Trophoblast cell (in vitro differentiated cells and primary cell): ENCODE measurements around the gene CCDC28B.
A peak's percentile ranks its signal among the peaks of the same experiment; 100 is the strongest.

Experiments used
- DNase-seq, 2 donors: peaks; one replicate each; pipeline ENCODE4 v3.0.0-alpha.2; 2016
- H2AFZ ChIP-seq: 2 replicates; pipeline ENCODE4 v1.6.1; 2013; ENCODE audit warnings: low read length, moderate library complexity, mild to moderate bottlenecking; ENCODE audit not compliant: insufficient read depth, poor library complexity
- H2AK5ac ChIP-seq: 2 replicates; pipeline ENCODE4 v1.6.1; 2013; ENCODE audit warnings: mild to moderate bottlenecking, low read length
- H2BK120ac ChIP-seq: 2 replicates; pipeline ENCODE4 v1.6.1; 2013; ENCODE audit warnings: low read length, mild to moderate bottlenecking, moderate library complexity; ENCODE audit not compliant: insufficient read depth, poor library complexity
- H2BK12ac ChIP-seq: 2 replicates; pipeline ENCODE4 v1.6.1; 2013; ENCODE audit warnings: mild to moderate bottlenecking, low read length, moderate library complexity
- H2BK5ac ChIP-seq: 2 replicates; pipeline ENCODE4 v1.6.1; 2013; ENCODE audit warnings: low read length, low read depth, moderate library complexity, mild to moderate bottlenecking; ENCODE audit not compliant: poor library complexity
- H3K14ac ChIP-seq: 2 replicates; pipeline ENCODE4 v1.6.1; 2013; ENCODE audit warnings: mild to moderate bottlenecking, low read length
- H3K18ac ChIP-seq: 2 replicates; pipeline ENCODE4 v1.6.1; 2013; ENCODE audit warnings: mild to moderate bottlenecking, low read length
- H3K23ac ChIP-seq: 2 replicates; pipeline ENCODE4 v1.6.1; 2013; ENCODE audit warnings: low read length
- H3K27ac ChIP-seq: 2 replicates; pipeline ENCODE4 v1.5.1; 2013; ENCODE audit warnings: low read depth, mild to moderate bottlenecking, inconsistent platforms, low read length, moderate library complexity
- H3K27me3 ChIP-seq: 2 replicates; pipeline ENCODE4 v1.6.1; 2013; ENCODE audit warnings: inconsistent platforms, mild to moderate bottlenecking, low read length, moderate library complexity; ENCODE audit not compliant: insufficient read depth
- H3K36me3 ChIP-seq, 2 experiments: 1 replicate in 1 of 2; 2 replicates in 1 of 2; pipeline ENCODE4 v1.6.1; 2013; ENCODE audit warnings: low read length in 2 of 2, mild to moderate bottlenecking in 2 of 2, moderate library complexity in 1 of 2; ENCODE audit not compliant: insufficient read depth in 2 of 2, control insufficient read depth in 1 of 2
- H3K4ac ChIP-seq: 2 replicates; pipeline ENCODE4 v1.6.1; 2013; ENCODE audit warnings: low read depth, mild to moderate bottlenecking, low read length, moderate library complexity
- H3K4me1 ChIP-seq, 2 experiments: 1 replicate in 1 of 2; 2 replicates in 1 of 2; pipeline ENCODE4 v1.6.1; 2013; ENCODE audit warnings: low read length in 2 of 2, mild to moderate bottlenecking in 2 of 2, moderate library complexity in 1 of 2; ENCODE audit not compliant: insufficient read depth in 2 of 2, control insufficient read depth in 1 of 2
- H3K4me2 ChIP-seq: 2 replicates; pipeline ENCODE4 v1.6.1; 2013; ENCODE audit warnings: inconsistent platforms, mild to moderate bottlenecking, low read length, moderate library complexity
- H3K4me3 ChIP-seq: 2 replicates; pipeline ENCODE4 v1.5.1; 2013; ENCODE audit warnings: mild to moderate bottlenecking, low read depth, low read length, inconsistent platforms
- H3K79me1 ChIP-seq: one replicate; pipeline ENCODE4 v1.6.1; 2013; ENCODE audit warnings: low read length
- H3K79me2 ChIP-seq: 2 replicates; pipeline ENCODE4 v1.6.1; 2013; ENCODE audit warnings: low read length, mild to moderate bottlenecking; ENCODE audit not compliant: control insufficient read depth, insufficient read depth, poor library complexity
- H3K9ac ChIP-seq: 2 replicates; pipeline ENCODE4 v1.6.1; 2013; ENCODE audit warnings: mild to moderate bottlenecking, low read length
- H3K9me3 ChIP-seq: 2 replicates; pipeline ENCODE4 v1.6.1; 2013; ENCODE audit warnings: low read depth, mild to moderate bottlenecking, control low read depth, inconsistent platforms, low read length; ENCODE audit not compliant: insufficient read depth
- H4K12ac ChIP-seq: 2 replicates; pipeline ENCODE4 v1.6.1; 2013; ENCODE audit warnings: low read depth, mild to moderate bottlenecking, low read length, moderate library complexity
- H4K8ac ChIP-seq: 2 replicates; pipeline ENCODE4 v1.6.1; 2013; ENCODE audit warnings: low read depth, mild to moderate bottlenecking, low read length, moderate library complexity
- H4K91ac ChIP-seq: one replicate; pipeline ENCODE4 v1.6.1; 2013; ENCODE audit warnings: low read depth, mild to moderate bottlenecking, low read length, moderate library complexity
- WGBS: extraction: QIAGEN DNeasy Blood & Tissue Kit; methylation state at CpG from one replicate; pipeline ENCODE4 v1.1.7; 2013; ENCODE audit warnings: missing lambda C conversion rate; ENCODE audit not compliant: insufficient read length, insufficient coverage; ENCODE audit errors: extremely low coverage; 5-methylcytosine and 5-hydroxymethylcytosine counted together

Gene CCDC28B

GRCh38 chr1:32234792-32235191 lies 34.4 kb downstream of the CCDC28B start:
- Histone ChIP-seq H3K4me1 (peaks cover 0 to 3% of the 10 kb centered on the region in 2 experiments), H3K79me1 (no peaks in the 10 kb centered on the region), H3K27ac (no peak overlapping the region), H3K14ac (no peak overlapping the region), H3K9me3 (no peaks in the 10 kb centered on the region), H3K79me2 (no peaks in the 10 kb centered on the region), H3K9ac (no peak overlapping the region), H3K4me2 (no peak overlapping the region), H2BK5ac (no peak overlapping the region), H3K36me3 (peaks cover 9 to 22% of the 10 kb centered on the region in 2 experiments), H4K8ac (no peak overlapping the region), H2AK5ac (no peak overlapping the region), H3K18ac (no peak overlapping the region), H4K12ac (no peak overlapping the region), H3K23ac (no peak overlapping the region), H4K91ac (no peak overlapping the region), H3K4ac (no peak overlapping the region), H2BK120ac (no peak overlapping the region), H3K4me3 (peak overlapping the region; percentile 19), H3K27me3 (no peaks in the 10 kb centered on the region), H2BK12ac (no peak overlapping the region), H2AFZ (no peak overlapping the region)
- WGBS = no CpG with 5 or more reads among the region's 7 CpGs
- DNase-seq = no peak

DNA sequence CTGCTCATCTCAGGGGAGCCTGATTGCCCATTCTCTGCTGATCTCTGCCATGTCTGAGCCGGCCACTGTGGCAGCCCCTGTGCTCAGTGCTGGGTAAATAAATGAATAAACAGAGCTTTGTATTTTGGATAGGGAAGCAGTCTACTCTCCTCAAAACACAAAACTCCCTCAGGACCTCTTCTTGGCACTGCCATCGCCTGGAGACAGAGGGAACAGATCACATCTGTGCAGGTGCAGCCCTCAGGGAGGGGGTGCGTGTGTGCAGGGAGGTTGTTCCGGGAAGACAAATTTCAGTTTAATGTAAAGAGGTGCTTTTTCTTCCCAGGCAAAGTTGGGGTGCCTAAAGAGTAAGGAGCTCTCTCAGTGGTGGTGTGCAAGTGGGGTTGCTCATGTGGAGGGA lies 38.9 kb downstream of the CCDC28B start:
- peaks cover 0 to 2% of the 10 kb centered on the region in 2 experiments for H3K36me3 ChIP-seq
- no peak overlapping the region for H4K12ac ChIP-seq
- no peak overlapping the region for H3K9ac ChIP-seq
- no peak overlapping the region for H3K23ac ChIP-seq
- peak overlapping the region; percentile 99 for H3K4me2 ChIP-seq
- H2BK5ac ChIP-seq = no peak overlapping the region
- H3K18ac ChIP-seq = no peak overlapping the region
- no peak overlapping the region for H4K91ac ChIP-seq
- H2BK120ac ChIP-seq = no peak overlapping the region
- no peak overlapping the region for H3K4me3 ChIP-seq
- no peak overlapping the region for H2BK12ac ChIP-seq
- no peak overlapping the region for H2AFZ ChIP-seq
- no peaks in the 10 kb centered on the region for H3K79me2 ChIP-seq
- H4K8ac ChIP-seq = no peak overlapping the region
- no peak overlapping the region for H3K14ac ChIP-seq
- H3K9me3 ChIP-seq = no peaks in the 10 kb centered on the region
- DNase-seq = no peak
- H3K79me1 ChIP-seq = no peaks in the 10 kb centered on the region
- H3K27me3 ChIP-seq = no peaks in the 10 kb centered on the region
- H3K4ac ChIP-seq = no peak overlapping the region
- H3K27ac ChIP-seq = no peak overlapping the region
- H3K4me1 ChIP-seq = peaks cover 2 to 18% of the 10 kb centered on the region in 2 experiments
- H2AK5ac ChIP-seq = no peak overlapping the region
- no CpG with 5 or more reads among the region's 4 CpGs for WGBS

GRCh38 chr1:32239790-32240139 lies 39.4 kb downstream of the CCDC28B start:
- Histone ChIP-seq H2AFZ (peak overlapping the region; percentile 88), H3K23ac (no peak overlapping the region), H4K8ac (peak overlapping the region; percentile 13), H3K9ac (no peak overlapping the region), H2BK12ac (no peak overlapping the region), H2BK5ac (no peak overlapping the region), H4K91ac (no peak overlapping the region), H3K27me3 (no peaks in the 10 kb centered on the region), H3K4me3 (peak overlapping the region; percentile 31), H3K18ac (peak overlapping the region; percentile 37), H3K4me2 (peak overlapping the region; percentile 99), H3K4ac (peak overlapping the region; percentile 17), H3K9me3 (no peaks in the 10 kb centered on the region), H3K14ac (peak overlapping the region; percentile 64), H3K36me3 (no peaks in the 10 kb centered on the region), H3K79me2 (no peaks in the 10 kb centered on the region), H2AK5ac (no peak overlapping the region), H3K27ac (no peak overlapping the region), H3K4me1 (peaks cover 2 to 18% of the 10 kb centered on the region in 2 experiments), H3K79me1 (no peaks in the 10 kb centered on the region), H4K12ac (peak overlapping the region; percentile 66), H2BK120ac (no peak overlapping the region)
- no peak for DNase-seq
- WGBS = no CpG with 5 or more reads among the region's 20 CpGs

DNA sequence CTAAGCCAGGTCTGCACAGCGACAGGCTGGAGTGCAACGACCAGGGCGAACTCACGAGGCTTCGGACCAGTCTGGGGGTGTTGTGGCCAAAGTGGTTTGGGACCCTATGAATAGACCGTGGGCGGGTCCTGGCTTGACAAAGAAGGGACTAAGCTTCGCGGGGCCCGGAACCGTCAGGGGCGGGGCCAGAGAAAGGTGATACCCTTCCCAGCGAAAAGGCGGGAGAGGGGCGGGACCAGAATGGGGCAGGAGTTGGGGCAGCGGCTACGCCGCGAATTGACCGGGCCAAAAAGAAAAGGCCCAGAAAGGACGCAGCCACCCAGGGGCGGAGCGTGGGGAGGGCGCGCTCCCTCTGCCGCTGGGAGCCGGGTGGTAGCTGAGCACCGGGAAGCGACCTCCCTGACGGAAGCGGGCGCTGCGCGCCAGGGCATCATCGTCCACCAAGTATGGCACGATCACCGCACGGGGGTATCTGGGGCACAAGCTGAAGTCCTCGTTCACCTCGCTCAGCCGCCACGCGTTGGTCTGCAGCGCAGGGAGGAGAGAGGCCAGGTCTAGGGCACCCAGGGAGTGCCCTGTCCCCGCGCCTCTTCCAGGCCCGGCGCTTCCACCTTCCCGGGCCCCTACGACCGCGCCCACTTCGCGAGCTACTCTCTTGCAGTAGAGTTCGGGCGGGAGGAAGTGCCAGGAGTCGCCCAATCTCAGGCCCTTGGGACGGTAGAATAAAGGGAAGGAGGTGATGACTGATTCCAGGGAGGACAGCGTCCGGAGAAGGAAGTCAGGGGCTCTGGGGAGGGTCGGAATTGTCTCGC lies 40.0 kb downstream of the CCDC28B start:
- no peaks in the 10 kb centered on the region for H3K9me3 ChIP-seq
- H4K8ac ChIP-seq = peak overlapping the region; percentile 34
- WGBS = no CpG with 5 or more reads among the region's 62 CpGs
- H2BK5ac ChIP-seq = no peak overlapping the region
- H3K79me1 ChIP-seq = no peaks in the 10 kb centered on the region
- no peak overlapping the region for H3K23ac ChIP-seq
- peak overlapping the region; percentile 88 for H2AFZ ChIP-seq
- peak overlapping the region; percentile 77 for H3K4me3 ChIP-seq
- H3K4me2 ChIP-seq = peak overlapping the region; percentile 99
- H2BK12ac ChIP-seq = no peak overlapping the region
- H3K4me1 ChIP-seq = peaks cover 2 to 18% of the 10 kb centered on the region in 2 experiments
- no peaks in the 10 kb centered on the region for H3K27me3 ChIP-seq
- H3K14ac ChIP-seq = peak overlapping the region; percentile 64
- no peak overlapping the region for H3K27ac ChIP-seq
- H2BK120ac ChIP-seq = no peak overlapping the region
- peak overlapping the region; percentile 17 for H3K4ac ChIP-seq
- no peaks in the 10 kb centered on the region for H3K36me3 ChIP-seq
- H3K79me2 ChIP-seq = no peaks in the 10 kb centered on the region
- peak overlapping the region; percentile 70 for H3K9ac ChIP-seq
- H4K12ac ChIP-seq = peak overlapping the region; percentile 66
- H4K91ac ChIP-seq = peak overlapping the region; percentile 13
- H3K18ac ChIP-seq = peak overlapping the region; percentile 37
- H2AK5ac ChIP-seq = no peak overlapping the region
- DNase-seq = peak; percentile 79 to 89
